Omental fat pad (tissue), 4 donors: ENCODE results near the gene LAIR2. TPM values are rescaled to one million over a fixed set of nuclear protein-coding genes. Genes with fewer than 3 reads are reported as not detected.
"Not testable (repeated sequence)": the region's sequence is repeated elsewhere in the genome, so short reads cannot be mapped to it uniquely, and the experiment has no call there.

Experiments
- ATAC-seq: fragments of 150-250 bp; one replicate; pipeline ENCODE4 v1.9.1; 2016; ENCODE audit warnings: mild to moderate bottlenecking, moderate library complexity; ENCODE audit not compliant: low FRiP score
- DNase-seq: peaks from one replicate; pipeline ENCODE4 v3.0.0-alpha.2; 2019; ENCODE audit warnings: low spot score
- CTCF ChIP-seq, 3 donors: fragments of 450-650 bp; IDR thresholded peaks; one replicate each; pipeline ENCODE4 v1.5.1; 2016 to 2017; ENCODE audit warnings: antibody characterized with exemption in 3 of 3, mild to moderate bottlenecking in 3 of 3, moderate library complexity in 2 of 3
- total RNA-seq, 4 donors: library from RNA; depleted of rRNA; stranded (reverse); fragments of >200 nt; gene quantifications; one replicate each; pipeline ENCODE4 v1.1.0, GENCODE V29; 2016

Gene LAIR2
- total RNA-seq, 4 donors from 2014 or later = not detected

DNA sequence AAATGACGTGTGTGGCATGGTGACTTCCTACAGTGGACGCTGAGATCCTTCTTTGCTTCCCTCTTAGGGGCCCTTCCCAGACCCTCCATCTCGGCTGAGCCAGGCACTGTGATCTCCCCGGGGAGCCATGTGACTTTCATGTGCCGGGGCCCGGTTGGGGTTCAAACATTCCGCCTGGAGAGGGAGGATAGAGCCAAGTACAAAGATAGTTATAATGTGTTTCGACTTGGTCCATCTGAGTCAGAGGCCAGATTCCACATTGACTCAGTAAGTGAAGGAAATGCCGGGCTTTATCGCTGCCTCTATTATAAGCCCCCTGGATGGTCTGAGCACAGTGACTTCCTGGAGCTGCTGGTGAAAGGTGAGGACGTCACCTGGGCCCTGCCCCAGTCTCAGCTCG, 5.2 kb downstream of the LAIR2 start:
- TF ChIP-seq CTCF (IDR thresholded peaks at IDR 0.05) = no peak
- DNase-seq (no peak), ATAC-seq (no peak)

- ATAC-seq, DNase-seq: not testable (repeated sequence)
Measured at GRCh38 chr19:54508487-54508886, 5.9 kb downstream of the LAIR2 start.

DNA sequence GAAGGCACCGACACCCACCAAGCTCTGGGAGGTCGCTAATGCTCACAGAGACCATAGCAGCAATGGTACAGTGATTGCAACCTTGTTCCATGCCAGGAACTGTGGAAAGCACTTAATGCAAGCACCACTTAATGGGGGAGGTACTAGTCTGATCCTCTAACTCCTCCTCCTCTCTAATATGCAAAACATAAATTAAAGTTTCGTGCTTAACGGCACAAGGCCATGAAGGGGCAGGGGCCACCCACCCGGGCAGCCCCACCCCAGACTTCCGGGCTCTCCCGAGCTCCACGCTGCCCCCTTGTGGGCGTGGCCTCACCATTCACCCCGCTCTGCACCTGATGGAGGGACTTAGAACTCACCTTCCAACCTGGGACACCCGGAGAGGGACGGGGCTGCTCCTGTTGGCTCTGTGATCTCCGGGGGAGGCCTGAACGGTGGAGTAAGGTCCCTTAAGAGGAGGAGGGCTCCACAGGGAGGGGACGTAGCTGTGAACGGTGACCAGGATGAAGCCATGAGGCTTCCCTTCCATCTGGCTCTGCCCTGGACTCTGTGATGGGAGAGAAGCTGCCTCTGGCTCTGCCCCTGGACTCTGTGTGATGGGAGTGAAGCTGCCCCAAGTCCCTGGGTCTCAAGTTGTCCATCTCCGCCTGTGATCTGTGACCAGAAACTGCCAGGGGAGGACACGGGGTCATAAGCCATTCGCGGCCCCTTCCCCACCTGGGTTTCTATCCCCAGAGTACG, 6.7 kb downstream of the LAIR2 start:
- DNase-seq, ATAC-seq: not testable (repeated sequence)

DNA sequence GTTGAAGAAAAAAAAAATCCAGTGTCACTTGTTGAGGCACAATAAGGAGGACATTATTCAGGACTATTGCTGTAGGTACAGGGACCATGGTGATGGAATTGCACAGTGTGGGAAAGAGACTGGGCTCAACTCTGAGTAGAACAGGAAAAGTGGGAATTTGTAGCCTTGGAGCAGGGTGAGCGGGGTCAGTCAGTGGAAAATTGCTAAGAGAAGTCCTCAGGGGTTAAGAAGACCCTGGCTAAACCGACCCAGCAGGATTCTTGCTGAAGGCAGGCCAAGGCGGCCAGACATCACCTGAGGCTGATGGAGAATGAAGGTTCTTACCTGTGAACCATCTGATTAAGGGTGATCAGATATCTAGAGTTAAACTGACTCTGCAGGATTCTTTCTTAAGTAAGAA, 12.5 kb downstream of the LAIR2 start:
- no peak for ATAC-seq
- TF ChIP-seq CTCF (IDR thresholded peaks at IDR 0.05) = no peak
- no peak for DNase-seq

DNA sequence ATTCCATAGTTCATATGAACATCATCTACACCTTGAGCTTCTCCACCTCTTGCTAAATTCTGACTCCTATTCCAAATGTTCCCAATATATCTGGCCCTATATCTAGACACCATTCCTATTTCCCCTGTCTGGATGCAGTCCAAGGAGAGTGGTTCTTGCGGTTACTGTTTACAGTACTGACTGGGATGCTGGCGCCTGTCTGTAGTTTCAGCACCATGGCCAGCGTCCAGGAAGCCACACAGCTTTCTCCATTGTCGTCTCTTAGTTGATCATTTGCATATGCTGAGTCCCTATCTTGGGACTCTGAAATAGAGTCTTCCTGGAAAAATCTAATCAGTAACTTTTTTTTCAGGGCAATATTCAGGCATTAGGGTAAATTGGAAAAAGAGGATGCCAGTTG, 14.9 kb downstream of the LAIR2 start:
- no peak for TF ChIP-seq CTCF (IDR thresholded peaks at IDR 0.05)
- DNase-seq = no peak
- ATAC-seq = no peak

DNA sequence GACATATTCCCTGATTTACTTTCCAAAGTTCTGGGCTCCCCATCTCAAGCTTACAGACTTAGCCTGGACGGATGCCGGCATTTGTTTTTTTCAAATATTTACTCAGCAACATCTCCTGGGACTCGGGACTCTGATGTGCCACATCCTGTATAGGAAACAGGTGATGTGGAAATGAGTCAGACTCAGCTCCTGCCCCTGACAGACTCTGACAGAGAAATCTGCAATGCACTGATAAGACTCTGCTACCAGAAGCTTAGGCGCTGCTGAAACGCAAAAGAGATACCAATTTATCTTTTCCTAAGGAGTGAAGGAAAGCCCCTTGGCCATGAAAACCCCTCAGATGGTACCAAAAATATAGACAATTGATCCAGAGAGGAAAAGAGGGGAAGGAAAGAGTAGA, 16.2 kb downstream of the LAIR2 start:
- ATAC-seq (no peak), DNase-seq (no peak)
- TF ChIP-seq CTCF (IDR thresholded peaks at IDR 0.05) = no peak

- no peak for DNase-seq
- ATAC-seq = no peak
- no peak for TF ChIP-seq CTCF (IDR thresholded peaks at IDR 0.05)
Measured at GRCh38 chr19:54521022-54521859, 18.6 kb downstream of the LAIR2 start.
